MM.1S (cell line): Measurements from ENCODE around the gene BCAR1.

Source experiments
- DNase-seq: peaks from one replicate; pipeline ENCODE4 v3.0.0-alpha.2; 2015
- H2AFZ ChIP-seq: fragments of 300-600 bp; sonication (generic); 2 replicates; pipeline ENCODE4 v1.6.0; 2016; ENCODE audit warnings: antibody characterized with exemption, low read length
- H3F3A ChIP-seq: fragments of 300-600 bp; sonication (generic); 2 replicates; pipeline ENCODE4 v1.6.1; 2016; ENCODE audit warnings: mild to moderate bottlenecking, antibody characterized with exemption, low read length, moderate library complexity, mixed read lengths; ENCODE audit not compliant: insufficient read depth
- H3K27ac ChIP-seq: fragments of 300-600 bp; sonication (generic); 2 replicates; pipeline ENCODE4 v1.5.1; 2016; ENCODE audit warnings: mild to moderate bottlenecking, low read length
- H3K27me3 ChIP-seq: fragments of 300-600 bp; sonication (generic); replicated peaks from 2 replicates; pipeline ENCODE4 v1.6.0; 2016; ENCODE audit warnings: low read length; ENCODE audit not compliant: insufficient read depth
- H3K36me3 ChIP-seq: fragments of 300-600 bp; sonication (generic); replicated peaks from 2 replicates; pipeline ENCODE4 v1.6.1; 2016; ENCODE audit warnings: mild to moderate bottlenecking, low read length, mixed read lengths; ENCODE audit not compliant: insufficient read depth
- H3K4me1 ChIP-seq: fragments of 300-600 bp; sonication (generic); 2 replicates; pipeline ENCODE4 v1.6.1; 2016; ENCODE audit warnings: low read length, mixed read lengths
- H3K4me2 ChIP-seq: fragments of 300-600 bp; sonication (generic); 2 replicates; pipeline ENCODE4 v1.6.0; 2016; ENCODE audit warnings: low read depth, low read length
- H3K4me3 ChIP-seq: fragments of 300-600 bp; sonication (generic); 2 replicates; pipeline ENCODE4 v1.5.1; 2016; ENCODE audit warnings: low read length, mixed read lengths
- H3K79me2 ChIP-seq: fragments of 300-600 bp; sonication (generic); 2 replicates; pipeline ENCODE4 v1.6.1; 2016; ENCODE audit warnings: mixed run types, low read length, mixed read lengths
- H3K9ac ChIP-seq: fragments of 300-600 bp; sonication (generic); 2 replicates; pipeline ENCODE4 v1.6.1; 2016; ENCODE audit warnings: low read length, mixed read lengths
- H3K9me2 ChIP-seq: fragments of 300-600 bp; sonication (generic); replicated peaks from 2 replicates; pipeline ENCODE4 v1.6.1; 2016; ENCODE audit warnings: mild to moderate bottlenecking, low read length, mixed read lengths; ENCODE audit not compliant: insufficient read depth
- H3K9me3 ChIP-seq: fragments of 300-600 bp; sonication (generic); replicated peaks from 2 replicates; pipeline ENCODE4 v1.6.1; 2016; ENCODE audit warnings: mild to moderate bottlenecking, low read length, mixed read lengths; ENCODE audit not compliant: insufficient read depth
- H4K20me1 ChIP-seq: fragments of 300-600 bp; sonication (generic); 2 replicates; pipeline ENCODE4 v1.6.1; 2016; ENCODE audit warnings: mild to moderate bottlenecking, low read length, moderate library complexity, mixed read lengths; ENCODE audit not compliant: insufficient read depth
- EZH2 ChIP-seq: fragments of 300-600 bp; sonication (generic); optimal IDR thresholded peaks from 2 replicates; pipeline ENCODE3; 2017; ENCODE audit warnings: low read depth, mild to moderate bottlenecking, antibody characterized with exemption, low read length, mixed read lengths
- EZH2phosphoT487 ChIP-seq: fragments of 300-600 bp; sonication (generic); IDR thresholded peaks from 2 replicates; pipeline ENCODE4 v1.6.1; 2018; ENCODE audit warnings: antibody characterized with exemption, low read length
- TF ChIP-seq, protein P1 (sequence below): fragments of 300-600 bp; sonication (generic); IDR thresholded peaks from 2 replicates; pipeline ENCODE4 v1.5.1; 2016; ENCODE audit warnings: antibody characterized with exemption, low read length, mixed read lengths

The BCAR1 gene

DNA sequence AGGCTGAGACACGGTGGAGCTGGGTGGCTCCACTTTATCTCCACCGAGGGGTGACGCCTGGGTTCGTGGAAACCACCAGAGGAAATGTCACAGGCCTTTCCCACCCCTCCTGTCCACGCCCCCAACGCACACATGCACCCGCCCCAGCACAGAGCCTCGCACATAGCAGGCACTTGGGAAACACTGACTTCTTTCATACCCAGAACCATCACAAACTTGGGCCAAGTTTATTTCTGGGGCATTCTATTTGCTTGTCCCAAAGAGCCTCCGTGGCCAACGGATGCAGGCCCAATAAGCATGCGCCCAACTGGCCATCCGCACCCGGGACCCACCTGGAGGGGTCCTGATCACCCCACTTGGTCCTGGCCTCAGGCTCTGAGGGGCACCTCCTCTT, 3.3 kb downstream of the BCAR1 start:
- no peak for DNase-seq
- no peaks in the 10 kb centered on the region for H3F3A ChIP-seq
- H4K20me1 ChIP-seq = no peaks in the 10 kb centered on the region
- H2AFZ ChIP-seq = no peak overlapping the region
- no peak overlapping the region for H3K9ac ChIP-seq
- no peaks in the 10 kb centered on the region for H3K4me1 ChIP-seq
- no peak overlapping the region for H3K4me3 ChIP-seq
- no peak for TF ChIP-seq EZH2phosphoT487
- TF ChIP-seq EZH2 = no peak
- TF ChIP-seq, protein P1, sequence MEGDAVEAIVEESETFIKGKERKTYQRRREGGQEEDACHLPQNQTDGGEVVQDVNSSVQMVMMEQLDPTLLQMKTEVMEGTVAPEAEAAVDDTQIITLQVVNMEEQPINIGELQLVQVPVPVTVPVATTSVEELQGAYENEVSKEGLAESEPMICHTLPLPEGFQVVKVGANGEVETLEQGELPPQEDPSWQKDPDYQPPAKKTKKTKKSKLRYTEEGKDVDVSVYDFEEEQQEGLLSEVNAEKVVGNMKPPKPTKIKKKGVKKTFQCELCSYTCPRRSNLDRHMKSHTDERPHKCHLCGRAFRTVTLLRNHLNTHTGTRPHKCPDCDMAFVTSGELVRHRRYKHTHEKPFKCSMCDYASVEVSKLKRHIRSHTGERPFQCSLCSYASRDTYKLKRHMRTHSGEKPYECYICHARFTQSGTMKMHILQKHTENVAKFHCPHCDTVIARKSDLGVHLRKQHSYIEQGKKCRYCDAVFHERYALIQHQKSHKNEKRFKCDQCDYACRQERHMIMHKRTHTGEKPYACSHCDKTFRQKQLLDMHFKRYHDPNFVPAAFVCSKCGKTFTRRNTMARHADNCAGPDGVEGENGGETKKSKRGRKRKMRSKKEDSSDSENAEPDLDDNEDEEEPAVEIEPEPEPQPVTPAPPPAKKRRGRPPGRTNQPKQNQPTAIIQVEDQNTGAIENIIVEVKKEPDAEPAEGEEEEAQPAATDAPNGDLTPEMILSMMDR = no peak
- H3K79me2 ChIP-seq = no peaks in the 10 kb centered on the region
- H3K36me3 ChIP-seq = no peaks in the 10 kb centered on the region
- H3K9me2 ChIP-seq = no peaks in the 10 kb centered on the region
- no peak overlapping the region for H3K4me2 ChIP-seq
- no peak overlapping the region for H3K27ac ChIP-seq
- peaks cover 16% of the 10 kb centered on the region for H3K27me3 ChIP-seq
- H3K9me3 ChIP-seq = no peaks in the 10 kb centered on the region

- Histone ChIP-seq H3K4me1 (no peaks in the 10 kb centered on the region), H2AFZ (no peak overlapping the region), H3K36me3 (no peaks in the 10 kb centered on the region), H3K9me2 (no peaks in the 10 kb centered on the region), H3K4me2 (no peak overlapping the region), H3K27me3 (peaks cover 15% of the 10 kb centered on the region), H3K27ac (no peak overlapping the region), H3K4me3 (no peak overlapping the region), H3K9ac (no peak overlapping the region), H3K9me3 (no peaks in the 10 kb centered on the region), H3F3A (no peaks in the 10 kb centered on the region), H4K20me1 (no peaks in the 10 kb centered on the region), H3K79me2 (no peaks in the 10 kb centered on the region)
- DNase-seq = no peak
- TF ChIP-seq EZH2 = no peak
- no peak for TF ChIP-seq EZH2phosphoT487
- TF ChIP-seq, protein P1 = no peak
Measured at GRCh38 chr16:75247249-75247648, 4.2 kb downstream of the BCAR1 start.

GRCh38 chr16:75246504-75247205, 4.8 kb downstream of the BCAR1 start:
- no peaks in the 10 kb centered on the region for H3K4me1 ChIP-seq
- no peak overlapping the region for H3K27ac ChIP-seq
- H3K27me3 ChIP-seq = peaks cover 9% of the 10 kb centered on the region
- no peaks in the 10 kb centered on the region for H4K20me1 ChIP-seq
- H3K36me3 ChIP-seq = no peaks in the 10 kb centered on the region
- DNase-seq = no peak
- H3K4me2 ChIP-seq = no peak overlapping the region
- no peaks in the 10 kb centered on the region for H3K9me2 ChIP-seq
- no peaks in the 10 kb centered on the region for H3K9me3 ChIP-seq
- no peak overlapping the region for H3K4me3 ChIP-seq
- H3K79me2 ChIP-seq = no peaks in the 10 kb centered on the region
- H3F3A ChIP-seq = no peaks in the 10 kb centered on the region
- TF ChIP-seq EZH2 (no peak), EZH2phosphoT487 (no peak)
- TF ChIP-seq, protein P1 = no peak
- H3K9ac ChIP-seq = no peak overlapping the region
- no peak overlapping the region for H2AFZ ChIP-seq
